ENCODE results near the gene ARHGEF28. TPM values are rescaled to one million over a fixed set of nuclear protein-coding genes. Genes with fewer than 3 reads are reported as not detected.

Gene ARHGEF28
- total and polyA plus RNA-seq, 2 of the 13 experiments (the other 11 are each of a cell fraction or from before 2014, with no cell fraction given), result 17.4 to 34.1 TPM

GRCh38 chr5:73636408-73636807 is 10.4 kb downstream of the ARHGEF28 start (continued):
- no peak for TF ChIP-seq ZNF724P (CRISPR knock-in tag; IDR thresholded peaks at IDR 0.05; ENCODE audit: borderline replicate concordance)
- TF ChIP-seq SMARCE1 (IDR thresholded peaks at IDR 0.05; ENCODE audit: borderline replicate concordance), result no peak
- no peak for TF ChIP-seq HMG20B (CRISPR knock-in tag; conservative IDR thresholded peaks at IDR 0.05)
- TF ChIP-seq ZNF253 (CRISPR knock-in tag; IDR thresholded peaks at IDR 0.05; ENCODE audit: borderline replicate concordance), result no peak
- TF ChIP-seq NFKB2 (CRISPR knock-in tag; IDR thresholded peaks at IDR 0.05; ENCODE audit: borderline replicate concordance), result no peak
- no peak for TF ChIP-seq ZNF512 (CRISPR knock-in tag; IDR thresholded peaks at IDR 0.05)
- no peak for TF ChIP-seq HCFC1 (IDR thresholded peaks at IDR 0.05; ENCODE audit: low read depth, low read length)

GRCh38 chr5:73637565-73637964 is 11.6 kb downstream of the ARHGEF28 start:
- ChIA-PET CTCF (ENCODE audit: low intra/inter-chr PET ratio, low total read pairs) (no interaction called here), POLR2A (interaction anchor here (0.7 kb wide), 1 partner anchor 11 kb away, joined by 3 read pairs; the partner anchor contains the start of gene ARHGEF28)
- peaks cover 3% of the 10 kb centered on the region; the same call in 1 of the 2 replicates for H4K20me1 ChIP-seq (ENCODE audit: insufficient read depth, low read length)
- H2AFZ ChIP-seq (ENCODE audit: low read length), result no peak overlapping the region
- 93% methylated on average over 2 of the region's 2 CpGs for WGBS (ENCODE audit: low lambda C conversion rate)
- H3K36me3 ChIP-seq (replicated peaks in 1 of 2; ENCODE audit: control insufficient read depth in 1 of 2, insufficient read depth in 2 of 2, low read length in 2 of 2), result 0 out of 5 replicates have a peak, but pooled peaks cover 0 to 1% of the 10 kb centered on the region in 2 experiments
- H3K79me2 ChIP-seq (ENCODE audit: insufficient read depth, low read length), result peaks cover 81% of the 10 kb centered on the region
- no peak for FAIRE-seq
- no peak overlapping the region for H3K4me3 ChIP-seq (replicated peaks in 1 of 3; ENCODE audit: insufficient read depth in 1 of 3, low read depth in 2 of 3, low read length in 3 of 3)
- H3K4me1 ChIP-seq (ENCODE audit: insufficient read depth, low read length), result peaks cover 48% of the 10 kb centered on the region
- BruUV-seq (replicated peaks), result no TSS peak
- DNase-seq (ENCODE audit: low spot score), result no peak
- H3K4me2 ChIP-seq (ENCODE audit: low read depth, low read length), result no peak overlapping the region
- no peak overlapping the region for H3K27ac ChIP-seq (ENCODE audit: extremely low read length, insufficient read depth, low read length)
- no peaks in the 10 kb centered on the region for H3K9me3 ChIP-seq (ENCODE audit: low read length)
- in situ Hi-C loops (cut with HindIII; ENCODE audit: extremely low pct_ligation_motif_present, low pct_unique_long_range_greater_than_20kb) (no loop called here), intact Hi-C loops (cut with micrococcal nuclease; ENCODE audit: unreplicated experiment) (no loop called here)
- no peak for TF ChIP-seq IRX3 (CRISPR knock-in tag; IDR thresholded peaks at IDR 0.05; ENCODE audit: borderline replicate concordance, low read depth)
- TF ChIP-seq REXO4 (CRISPR knock-in tag; IDR thresholded peaks at IDR 0.05; ENCODE audit: borderline replicate concordance), result no peak
- TF ChIP-seq SRSF4 (IDR thresholded peaks at IDR 0.05; ENCODE audit: low read depth, low read length, poor library complexity, severe bottlenecking), result no peak
- H3K9ac ChIP-seq (ENCODE audit: insufficient read depth, low read depth, low read length), result no peak overlapping the region
- ATAC-seq, result no peak
- H3K27me3 ChIP-seq (ENCODE audit: control insufficient read depth in 1 of 2, insufficient read depth in 2 of 2, low read length in 2 of 2), result no peaks in the 10 kb centered on the region
